Hepatocyte (in vitro differentiated cells): ENCODE results near the gene ZAR1L.

Experiments
- EZH2 ChIP-seq: fragments of 200-600 bp; sonication (generic); IDR thresholded peaks from 2 replicates; pipeline ENCODE4 v1.6.1; 2016; ENCODE audit warnings: antibody characterized with exemption, mild to moderate bottlenecking, borderline replicate concordance
- TF ChIP-seq, protein P1 (sequence below): fragments of 200-600 bp; sonication (generic); IDR thresholded peaks from 2 replicates; pipeline ENCODE4 v1.5.1; 2016; ENCODE audit warnings: antibody characterized with exemption, mild to moderate bottlenecking; ENCODE audit not compliant: poor library complexity

- TF ChIP-seq, protein P1, sequence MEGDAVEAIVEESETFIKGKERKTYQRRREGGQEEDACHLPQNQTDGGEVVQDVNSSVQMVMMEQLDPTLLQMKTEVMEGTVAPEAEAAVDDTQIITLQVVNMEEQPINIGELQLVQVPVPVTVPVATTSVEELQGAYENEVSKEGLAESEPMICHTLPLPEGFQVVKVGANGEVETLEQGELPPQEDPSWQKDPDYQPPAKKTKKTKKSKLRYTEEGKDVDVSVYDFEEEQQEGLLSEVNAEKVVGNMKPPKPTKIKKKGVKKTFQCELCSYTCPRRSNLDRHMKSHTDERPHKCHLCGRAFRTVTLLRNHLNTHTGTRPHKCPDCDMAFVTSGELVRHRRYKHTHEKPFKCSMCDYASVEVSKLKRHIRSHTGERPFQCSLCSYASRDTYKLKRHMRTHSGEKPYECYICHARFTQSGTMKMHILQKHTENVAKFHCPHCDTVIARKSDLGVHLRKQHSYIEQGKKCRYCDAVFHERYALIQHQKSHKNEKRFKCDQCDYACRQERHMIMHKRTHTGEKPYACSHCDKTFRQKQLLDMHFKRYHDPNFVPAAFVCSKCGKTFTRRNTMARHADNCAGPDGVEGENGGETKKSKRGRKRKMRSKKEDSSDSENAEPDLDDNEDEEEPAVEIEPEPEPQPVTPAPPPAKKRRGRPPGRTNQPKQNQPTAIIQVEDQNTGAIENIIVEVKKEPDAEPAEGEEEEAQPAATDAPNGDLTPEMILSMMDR = no peak
- no peak for TF ChIP-seq EZH2
Measured at GRCh38 chr13:32259116-32259515, 56.0 kb downstream of the ZAR1L start.
